ENCODE measurements around the gene RAB39A. TPM values are rescaled to one million over a fixed set of nuclear protein-coding genes. Genes with fewer than 3 reads are reported as not detected.

The RAB39A gene
- total and polyA plus RNA-seq, 9 of the 15 experiments (the other 6 are each of a cell fraction or from before 2014, with no cell fraction given), result not detected

DNA sequence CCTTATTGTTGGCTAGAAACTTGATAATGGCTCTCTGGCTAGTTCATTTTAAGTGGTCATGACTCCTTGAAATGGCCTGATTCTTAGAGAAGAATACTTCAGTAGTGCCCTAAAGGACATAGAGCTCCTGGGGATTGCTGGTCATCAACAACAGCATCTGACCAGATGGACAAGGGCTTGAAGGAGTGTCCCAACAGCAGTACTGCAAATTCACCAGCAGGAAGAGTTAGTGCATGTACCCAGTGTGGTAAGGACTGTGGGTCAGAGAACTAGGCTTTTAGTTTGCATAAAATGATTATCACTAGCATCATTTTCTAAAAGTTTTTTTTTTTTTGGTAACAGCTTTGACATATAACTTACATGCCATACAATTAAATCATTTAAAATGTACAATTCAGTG lies 41.0 kb downstream of the RAB39A start (continued):
- TF ChIP-seq CTBP1 (IDR thresholded peaks at IDR 0.05; ENCODE audit: borderline replicate concordance) (no peak), KLF6 (CRISPR knock-in tag; IDR thresholded peaks at IDR 0.05; ENCODE audit: borderline replicate concordance) (no peak), PHF20 (IDR thresholded peaks at IDR 0.05; ENCODE audit: partially characterized antibody) (no peak), GABPB2 (CRISPR knock-in tag; conservative IDR thresholded peaks at IDR 0.05) (no peak), ZNF274 (IDR thresholded peaks at IDR 0.05; ENCODE audit: borderline replicate concordance, low read depth, low read length) (no peak), ELF4 (CRISPR knock-in tag; IDR thresholded peaks at IDR 0.05) (no peak)
- TF ChIP-seq, protein P1, sequence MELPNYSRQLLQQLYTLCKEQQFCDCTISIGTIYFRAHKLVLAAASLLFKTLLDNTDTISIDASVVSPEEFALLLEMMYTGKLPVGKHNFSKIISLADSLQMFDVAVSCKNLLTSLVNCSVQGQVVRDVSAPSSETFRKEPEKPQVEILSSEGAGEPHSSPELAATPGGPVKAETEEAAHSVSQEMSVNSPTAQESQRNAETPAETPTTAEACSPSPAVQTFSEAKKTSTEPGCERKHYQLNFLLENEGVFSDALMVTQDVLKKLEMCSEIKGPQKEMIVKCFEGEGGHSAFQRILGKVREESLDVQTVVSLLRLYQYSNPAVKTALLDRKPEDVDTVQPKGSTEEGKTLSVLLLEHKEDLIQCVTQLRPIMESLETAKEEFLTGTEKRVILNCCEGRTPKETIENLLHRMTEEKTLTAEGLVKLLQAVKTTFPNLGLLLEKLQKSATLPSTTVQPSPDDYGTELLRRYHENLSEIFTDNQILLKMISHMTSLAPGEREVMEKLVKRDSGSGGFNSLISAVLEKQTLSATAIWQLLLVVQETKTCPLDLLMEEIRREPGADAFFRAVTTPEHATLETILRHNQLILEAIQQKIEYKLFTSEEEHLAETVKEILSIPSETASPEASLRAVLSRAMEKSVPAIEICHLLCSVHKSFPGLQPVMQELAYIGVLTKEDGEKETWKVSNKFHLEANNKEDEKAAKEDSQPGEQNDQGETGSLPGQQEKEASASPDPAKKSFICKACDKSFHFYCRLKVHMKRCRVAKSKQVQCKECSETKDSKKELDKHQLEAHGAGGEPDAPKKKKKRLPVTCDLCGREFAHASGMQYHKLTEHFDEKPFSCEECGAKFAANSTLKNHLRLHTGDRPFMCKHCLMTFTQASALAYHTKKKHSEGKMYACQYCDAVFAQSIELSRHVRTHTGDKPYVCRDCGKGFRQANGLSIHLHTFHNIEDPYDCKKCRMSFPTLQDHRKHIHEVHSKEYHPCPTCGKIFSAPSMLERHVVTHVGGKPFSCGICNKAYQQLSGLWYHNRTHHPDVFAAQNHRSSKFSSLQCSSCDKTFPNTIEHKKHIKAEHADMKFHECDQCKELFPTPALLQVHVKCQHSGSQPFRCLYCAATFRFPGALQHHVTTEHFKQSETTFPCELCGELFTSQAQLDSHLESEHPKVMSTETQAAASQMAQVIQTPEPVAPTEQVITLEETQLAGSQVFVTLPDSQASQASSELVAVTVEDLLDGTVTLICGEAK (IDR thresholded peaks at IDR 0.05), result no peak
- TF ChIP-seq, protein P1 (CRISPR knock-in tag; IDR thresholded peaks at IDR 0.05), result no peak
